WTC11 (cell line): ENCODE data around the gene MRPL20.

Experiments used
- ARID4B ChIP-seq: sonication (generic); formaldehyde crosslinking; IDR thresholded peaks from 2 replicates; pipeline ENCODE4 v1.8.0; 2023; ENCODE audit warnings: missing genetic modification reagents, mild to moderate bottlenecking, borderline replicate concordance
- CTCF ChIP-seq: fragments of 200-600 bp; IDR thresholded peaks from 2 replicates; pipeline ENCODE4 v1.8.0; 2022; ENCODE audit warnings: antibody characterized with exemption
- MYBL2 ChIP-seq: sonication (generic); formaldehyde crosslinking; IDR thresholded peaks from 2 replicates; pipeline ENCODE4 v1.8.1; 2023; ENCODE audit warnings: mild to moderate bottlenecking, moderate library complexity, missing genetic modification reagents
- NFYB ChIP-seq: sonication (generic); formaldehyde crosslinking; conservative IDR thresholded peaks from 2 replicates; pipeline ENCODE4 v1.8.0; 2022; ENCODE audit warnings: low read depth, missing genetic modification reagents
- PREB ChIP-seq: sonication (generic); formaldehyde crosslinking; IDR thresholded peaks from 2 replicates; pipeline ENCODE4 v1.8.1; 2022; ENCODE audit warnings: mild to moderate bottlenecking, missing genetic modification reagents, moderate library complexity, borderline replicate concordance
- ZNF219 ChIP-seq: sonication (generic); formaldehyde crosslinking; IDR thresholded peaks from 2 replicates; pipeline ENCODE4 v1.8.0; 2023; ENCODE audit warnings: missing genetic modification reagents, mild to moderate bottlenecking, borderline replicate concordance
- TF ChIP-seq, protein P1 (sequence below): sonication (generic); formaldehyde crosslinking; IDR thresholded peaks from 2 replicates; pipeline ENCODE4 v1.8.1; 2023; ENCODE audit warnings: mild to moderate bottlenecking, missing genetic modification reagents, moderate library complexity

GRCh38 chr1:1374929-1375662 lies 32.0 kb downstream of the MRPL20 start, which contains the start of gene AURKAIP1:
- TF ChIP-seq ZNF219 (CRISPR knock-in tag), result no peak; the same call in 1 of the 2 replicates
- TF ChIP-seq CTCF, result no peak
- peak; percentile 92; the same call in 1 of the 2 replicates for TF ChIP-seq MYBL2 (CRISPR knock-in tag)
- peak; percentile 17; the same call in 1 of the 2 replicates for TF ChIP-seq PREB (CRISPR knock-in tag)
- 0 out of 2 replicates have a peak, but pooled peaks have one; percentile 25 for TF ChIP-seq NFYB (CRISPR knock-in tag)
- TF ChIP-seq, protein P1, sequence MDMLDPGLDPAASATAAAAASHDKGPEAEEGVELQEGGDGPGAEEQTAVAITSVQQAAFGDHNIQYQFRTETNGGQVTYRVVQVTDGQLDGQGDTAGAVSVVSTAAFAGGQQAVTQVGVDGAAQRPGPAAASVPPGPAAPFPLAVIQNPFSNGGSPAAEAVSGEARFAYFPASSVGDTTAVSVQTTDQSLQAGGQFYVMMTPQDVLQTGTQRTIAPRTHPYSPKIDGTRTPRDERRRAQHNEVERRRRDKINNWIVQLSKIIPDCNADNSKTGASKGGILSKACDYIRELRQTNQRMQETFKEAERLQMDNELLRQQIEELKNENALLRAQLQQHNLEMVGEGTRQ (CRISPR knock-in tag), result peak; percentile 46
- peak; percentile 85; the same call in 1 of the 2 replicates for TF ChIP-seq ARID4B (CRISPR knock-in tag)
